Caco-2 (cell line): ENCODE results near the gene MORN2. TPM values are rescaled to one million over a fixed set of nuclear protein-coding genes. Genes with fewer than 3 reads are reported as not detected.

Source experiments
- BruUV-seq: library from RNA; stranded (reverse); fragments of 400-500 nt; replicated peaks from 2 replicates; lab custom pipeline; 2021; lab: Mats Ljungman, UMichigan
- CTCF ChIA-PET: fragments of 300-600 bp; sonication (Branson Sonifier 250); formaldehyde crosslinking; loops from one replicate; lab custom pipeline; 2022; ENCODE audit warnings: antibody characterized with exemption; lab: Charles Lee
- POLR2A ChIA-PET: fragments of 300-600 bp; sonication (Branson Sonifier 250); formaldehyde crosslinking; loops from one replicate; lab custom pipeline; 2022; ENCODE audit warnings: antibody characterized with exemption; lab: Charles Lee
- DNase-seq, 2 experiments: peaks; one replicate each; pipeline versions ENCODE4 v3.0.0 to v3.0.0-alpha.2; 2020 to 2022
- H3K27me3 ChIP-seq: replicated peaks from 2 replicates; pipeline ENCODE4 v1.6.0; 2011; ENCODE audit warnings: low read length; ENCODE audit not compliant: control insufficient read depth, insufficient read depth
- H3K36me3 ChIP-seq: 2 replicates; pipeline ENCODE4 v1.5.1; 2011; ENCODE audit warnings: low read length; ENCODE audit not compliant: control insufficient read depth, insufficient read depth
- H3K4me1 ChIP-seq: fragments of 250-450 bp; sonication (Bioruptor Pico); 2 replicates; pipeline ENCODE4 v1.5.1; 2020; ENCODE audit warnings: mild to moderate bottlenecking
- H3K4me3 ChIP-seq: 2 replicates; pipeline ENCODE4 v1.5.1; 2011; ENCODE audit warnings: low read depth, mild to moderate bottlenecking, control low read depth, low read length
- H3K9me3 ChIP-seq: fragments of 250-450 bp; sonication (Bioruptor Pico); 2 replicates; pipeline ENCODE4 v1.5.1; 2020; ENCODE audit warnings: mild to moderate bottlenecking, moderate library complexity
- H3K27ac Mint-ChIP-seq: one replicate; pipeline ENCODE4 v1.8.0; 2022; ENCODE audit warnings: mixed read lengths; ENCODE audit not compliant: unreplicated experiment
- H3K27me3 Mint-ChIP-seq: one replicate; pipeline ENCODE4 v1.8.0; 2022; ENCODE audit warnings: mixed read lengths; ENCODE audit not compliant: insufficient read depth, unreplicated experiment
- H3K36me3 Mint-ChIP-seq: one replicate; pipeline ENCODE4 v1.8.0; 2022; ENCODE audit warnings: mild to moderate bottlenecking, mixed read lengths; ENCODE audit not compliant: insufficient read depth, unreplicated experiment
- H3K4me1 Mint-ChIP-seq: one replicate; pipeline ENCODE4 v1.8.0; 2022; ENCODE audit warnings: low read depth, mixed read lengths; ENCODE audit not compliant: unreplicated experiment
- H3K4me3 Mint-ChIP-seq: one replicate; pipeline ENCODE4 v1.8.0; 2022; ENCODE audit warnings: mild to moderate bottlenecking, moderate library complexity, mixed read lengths; ENCODE audit not compliant: unreplicated experiment
- H3K9me3 Mint-ChIP-seq: one replicate; pipeline ENCODE4 v1.8.0; 2022; ENCODE audit warnings: mixed read lengths; ENCODE audit not compliant: unreplicated experiment
- intact Hi-C: fragments of 100-400 bp; cut with micrococcal nuclease; formaldehyde crosslinking; loops from one replicate; pipeline ENCODE4 v1.10.0; 2022; ENCODE audit not compliant: unreplicated experiment
- total RNA-seq: library from RNA; stranded (reverse); gene quantifications from 2 replicates; pipeline ENCODE4 v1.2.3, GENCODE V29; 2022
- TF ChIP-seq, protein P1 (sequence below), 2 experiments: fragments of 200-600 bp in 1 of 2; IDR thresholded peaks; 1 replicate in 1 of 2; 2 replicates in 1 of 2; pipeline versions ENCODE4 v1.5.1 to v1.8.0; 2011 to 2022; ENCODE audit warnings: antibody characterized with exemption in 1 of 2, control low read depth in 1 of 2, inconsistent platforms in 1 of 2, low read depth in 1 of 2, low read length in 1 of 2, mild to moderate bottlenecking in 1 of 2, moderate library complexity in 1 of 2; ENCODE audit not compliant: insufficient read depth in 1 of 2, severe bottlenecking in 1 of 2, unreplicated experiment in 1 of 2

The MORN2 gene
- total RNA-seq, 1 experiment from 2014 or later, result 5.5 TPM

- peaks cover 47% of the 10 kb centered on the region for H3K36me3 Mint-ChIP-seq
- no peak overlapping the region for H3K27ac Mint-ChIP-seq
- Histone ChIP-seq H3K27me3 (no peaks in the 10 kb centered on the region), H3K4me3 (no peak overlapping the region), H3K4me1 (no peaks in the 10 kb centered on the region), H3K9me3 (no peaks in the 10 kb centered on the region), H3K36me3 (no peaks in the 10 kb centered on the region)
- no peaks in the 10 kb centered on the region for H3K9me3 Mint-ChIP-seq
- intact Hi-C loops, result no loop called here
- CTCF ChIA-PET, result no interaction called here
- H3K4me1 Mint-ChIP-seq, result no peaks in the 10 kb centered on the region
- TF ChIP-seq, protein P1, sequence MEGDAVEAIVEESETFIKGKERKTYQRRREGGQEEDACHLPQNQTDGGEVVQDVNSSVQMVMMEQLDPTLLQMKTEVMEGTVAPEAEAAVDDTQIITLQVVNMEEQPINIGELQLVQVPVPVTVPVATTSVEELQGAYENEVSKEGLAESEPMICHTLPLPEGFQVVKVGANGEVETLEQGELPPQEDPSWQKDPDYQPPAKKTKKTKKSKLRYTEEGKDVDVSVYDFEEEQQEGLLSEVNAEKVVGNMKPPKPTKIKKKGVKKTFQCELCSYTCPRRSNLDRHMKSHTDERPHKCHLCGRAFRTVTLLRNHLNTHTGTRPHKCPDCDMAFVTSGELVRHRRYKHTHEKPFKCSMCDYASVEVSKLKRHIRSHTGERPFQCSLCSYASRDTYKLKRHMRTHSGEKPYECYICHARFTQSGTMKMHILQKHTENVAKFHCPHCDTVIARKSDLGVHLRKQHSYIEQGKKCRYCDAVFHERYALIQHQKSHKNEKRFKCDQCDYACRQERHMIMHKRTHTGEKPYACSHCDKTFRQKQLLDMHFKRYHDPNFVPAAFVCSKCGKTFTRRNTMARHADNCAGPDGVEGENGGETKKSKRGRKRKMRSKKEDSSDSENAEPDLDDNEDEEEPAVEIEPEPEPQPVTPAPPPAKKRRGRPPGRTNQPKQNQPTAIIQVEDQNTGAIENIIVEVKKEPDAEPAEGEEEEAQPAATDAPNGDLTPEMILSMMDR (IDR thresholded peaks at IDR 0.05; ENCODE audit: insufficient read depth in 1 of 2, low read depth in 1 of 2, low read length in 1 of 2, severe bottlenecking in 1 of 2, unreplicated experiment in 1 of 2), result no peak
- peak in 1 of 2 experiments; percentile 20 for DNase-seq
- no peak overlapping the region for H3K4me3 Mint-ChIP-seq
- POLR2A ChIA-PET, result no interaction called here
- BruUV-seq, result no TSS peak
- H3K27me3 Mint-ChIP-seq, result no peaks in the 10 kb centered on the region
Measured at GRCh38 chr2:38856165-38856564, 19.6 kb upstream of the MORN2 start.

DNA sequence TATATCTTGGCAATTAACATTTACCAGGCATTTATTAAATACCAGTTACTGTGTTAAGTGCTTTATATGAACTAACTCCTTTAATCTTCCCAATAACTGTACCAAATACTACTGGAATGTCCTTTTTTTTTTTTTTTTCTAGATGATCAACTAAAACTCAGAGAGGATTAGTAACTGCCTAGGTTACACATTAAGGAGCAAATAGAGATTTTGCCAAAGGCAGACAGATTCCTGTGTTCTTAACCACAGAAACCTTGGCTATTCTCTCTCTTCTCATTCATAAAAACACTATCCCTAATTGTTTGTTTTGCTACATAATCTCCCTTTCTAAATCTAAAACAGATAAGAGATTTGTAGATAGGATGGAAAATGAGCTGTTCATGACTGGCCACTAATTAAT, 13.3 kb upstream of the MORN2 start:
- H3K27me3 Mint-ChIP-seq, result no peaks in the 10 kb centered on the region
- no peaks in the 10 kb centered on the region for H3K27me3 ChIP-seq
- no peak for DNase-seq
- H3K27ac Mint-ChIP-seq, result no peak overlapping the region
- intact Hi-C loops, result no loop called here
- POLR2A ChIA-PET, result interaction anchor here (1.0 kb wide), 1 partner anchor 111 kb away, joined by 3 read pairs; no protein-coding TSS in a partner anchor
- H3K36me3 Mint-ChIP-seq, result peaks cover 34% of the 10 kb centered on the region
- no peaks in the 10 kb centered on the region for H3K9me3 ChIP-seq
- no peak overlapping the region for H3K4me3 ChIP-seq
- H3K9me3 Mint-ChIP-seq, result no peaks in the 10 kb centered on the region
- BruUV-seq, result no TSS peak
- no peaks in the 10 kb centered on the region for H3K36me3 ChIP-seq
- H3K4me1 ChIP-seq, result peaks cover 13% of the 10 kb centered on the region; the same call in 1 of the 2 replicates
- TF ChIP-seq, protein P1 (IDR thresholded peaks at IDR 0.05; ENCODE audit: insufficient read depth in 1 of 2, low read depth in 1 of 2, low read length in 1 of 2, severe bottlenecking in 1 of 2, unreplicated experiment in 1 of 2), result no peak
- H3K4me3 Mint-ChIP-seq, result no peak overlapping the region
- peaks cover 15% of the 10 kb centered on the region for H3K4me1 Mint-ChIP-seq
- CTCF ChIA-PET, result no interaction called here

DNA sequence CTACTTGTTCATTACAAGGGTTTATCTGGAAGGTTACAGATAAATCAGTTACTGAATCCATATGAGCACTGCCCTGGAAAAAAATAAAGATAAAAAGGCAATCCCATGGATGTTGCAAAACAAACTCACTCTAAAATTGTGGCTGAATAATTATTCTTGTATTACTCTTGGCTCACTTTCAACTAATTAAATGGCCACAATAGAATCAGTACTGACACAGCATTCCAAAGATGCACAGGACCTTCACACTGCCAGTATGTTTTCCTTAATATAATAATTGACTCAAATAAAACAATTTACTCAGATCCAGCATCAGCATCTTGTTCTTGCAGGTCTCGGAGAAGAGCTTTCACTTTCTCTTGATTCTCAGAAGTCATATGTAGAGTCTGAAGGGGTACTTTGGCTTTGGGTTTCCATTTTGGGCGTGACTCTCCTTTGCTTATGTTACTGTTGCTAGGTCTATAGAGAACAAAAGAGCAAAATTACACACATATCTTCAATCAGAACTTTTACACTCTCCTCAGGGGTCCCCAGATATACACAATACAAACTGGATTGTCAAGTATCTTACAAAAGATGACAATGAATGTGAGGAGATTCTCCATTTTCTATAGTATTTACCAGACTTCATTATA, 12.6 kb upstream of the MORN2 start:
- TF ChIP-seq, protein P1 (IDR thresholded peaks at IDR 0.05; ENCODE audit: insufficient read depth in 1 of 2, low read depth in 1 of 2, low read length in 1 of 2, severe bottlenecking in 1 of 2, unreplicated experiment in 1 of 2), result no peak
- Histone ChIP-seq H3K4me3 (no peak overlapping the region), H3K27me3 (no peaks in the 10 kb centered on the region), H3K36me3 (no peaks in the 10 kb centered on the region), H3K4me1 (peaks cover 13% of the 10 kb centered on the region; the same call in 1 of the 2 replicates), H3K9me3 (no peaks in the 10 kb centered on the region)
- CTCF ChIA-PET, result no interaction called here
- Mint-ChIP-seq H3K9me3 (no peaks in the 10 kb centered on the region), H3K27ac (no peak overlapping the region), H3K36me3 (peaks cover 29% of the 10 kb centered on the region), H3K4me1 (peaks cover 15% of the 10 kb centered on the region), H3K4me3 (no peak overlapping the region), H3K27me3 (no peaks in the 10 kb centered on the region)
- intact Hi-C loops, result no loop called here
- POLR2A ChIA-PET, result interaction anchor here (1.0 kb wide), 1 partner anchor 112 kb away, joined by 3 read pairs; no protein-coding TSS in a partner anchor
- DNase-seq, result no peak
- no TSS peak for BruUV-seq
